K562 (cell line): ENCODE measurements around the gene L3HYPDH. TPM values are rescaled to one million over a fixed set of nuclear protein-coding genes. Genes with fewer than 3 reads are reported as not detected.

ENCODE experiments used
- KLF13 ChIP-seq: fragments of 450-650 bp; IDR thresholded peaks from 2 replicates; pipeline ENCODE4 v1.6.1; 2016; ENCODE audit warnings: missing genetic modification characterization, low read depth, mild to moderate bottlenecking, missing compliant biosample characterization, moderate library complexity, borderline replicate concordance
- ZNF253 ChIP-seq: fragments of 250-450 bp; sonication (Bioruptor Pico); conservative IDR thresholded peaks from 2 replicates; pipeline ENCODE4 v1.6.1; 2021; ENCODE audit warnings: mild to moderate bottlenecking
- polyA plus RNA-seq, 8 experiments: library from polyadenylated mRNA; depleted of rRNA in 4 of 8; stranded (reverse) in 5 of 8; unstranded in 3 of 8; fragments of >200 nt; fragmentation: Nextera tagmentation in 2 of 8; fragmentation: Illumina TruSeq in 1 of 8; extraction: Ambion mirVana in 2 of 8; extraction: Trizol in 1 of 8; gene quantifications; 2 replicates each; pipeline versions ENCODE4 v1.2.1 to v1.2.3, GENCODE V29; 2011 to 2014; ENCODE audit warnings: inconsistent platforms in 1 of 8, missing spikeins in 1 of 8
- total RNA-seq, 7 experiments: library from RNA; depleted of rRNA in 6 of 7; stranded (reverse); fragments of >200 nt in 6 of 7; fragmentation: Illumina TruSeq in 2 of 7; extraction: Trizol in 2 of 7; gene quantifications; 2 replicates each; pipeline versions ENCODE4 v1.2.1 to v1.2.3, GENCODE V29; 2011 to 2021; ENCODE audit warnings: low replicate concordance in 1 of 7
- TF ChIP-seq, protein P1 (sequence below): fragments of 450-650 bp; IDR thresholded peaks from 2 replicates; pipeline ENCODE4 v1.6.1; 2016; ENCODE audit warnings: mild to moderate bottlenecking, moderate library complexity
- TF ChIP-seq, protein P2 (sequence below), 2 experiments: fragments of 250-450 bp in 1 of 2; fragments of 450-650 bp in 1 of 2; sonication (Bioruptor Pico) in 1 of 2; IDR thresholded peaks; 2 replicates each; pipeline versions ENCODE4 v1.6.1 to v1.8.0; 2016 to 2021; ENCODE audit warnings: mild to moderate bottlenecking in 2 of 2, moderate library complexity in 2 of 2, missing compliant biosample characterization in 1 of 2, missing genetic modification characterization in 1 of 2

The L3HYPDH gene
- total and polyA plus RNA-seq, 9 of the 15 experiments (the other 6 are each of a cell fraction or from before 2014, with no cell fraction given), result 12.8 to 36.5 (median 19.3) TPM

DNA sequence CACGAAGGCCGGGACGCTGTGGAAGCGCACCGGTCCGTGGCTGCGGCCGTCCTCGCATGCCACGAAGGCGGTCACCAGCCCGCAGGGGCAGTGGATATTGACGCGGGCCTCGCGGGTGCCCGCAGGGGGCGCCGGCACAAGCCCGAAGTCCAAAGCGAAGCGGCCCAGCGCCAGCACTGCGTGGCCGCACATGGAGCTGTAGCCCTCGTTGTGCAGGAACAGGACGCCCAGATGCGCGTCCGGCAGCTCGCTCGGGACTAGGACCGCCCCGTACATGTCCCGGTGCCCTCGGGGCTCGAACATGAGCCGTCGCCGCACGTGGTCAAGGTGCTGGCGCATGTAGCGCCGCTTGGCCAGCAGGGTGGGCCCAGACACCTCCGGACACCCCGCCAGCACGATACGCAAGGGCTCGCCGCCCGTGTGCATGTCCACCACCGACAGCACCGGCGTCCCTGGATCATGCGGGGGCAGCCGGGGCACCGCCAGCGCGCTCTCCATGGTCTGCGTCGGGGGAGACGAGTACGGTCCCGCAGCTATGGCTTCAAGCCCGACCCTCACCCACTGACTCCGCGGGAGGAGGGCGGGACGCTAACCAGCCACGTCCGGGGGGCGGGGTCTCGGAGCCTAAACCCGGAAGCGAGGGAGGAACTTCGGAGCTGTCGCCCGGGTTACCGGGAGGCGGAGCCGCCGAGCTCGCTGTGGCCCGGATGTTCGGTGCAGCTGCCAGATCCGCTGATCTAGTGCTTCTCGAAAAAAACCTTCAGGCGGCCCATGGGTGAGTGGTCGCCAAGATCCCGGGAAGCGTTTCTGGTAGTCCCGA is at the start of gene L3HYPDH, which contains the start of gene JKAMP (continued):
- TF ChIP-seq, protein P1, sequence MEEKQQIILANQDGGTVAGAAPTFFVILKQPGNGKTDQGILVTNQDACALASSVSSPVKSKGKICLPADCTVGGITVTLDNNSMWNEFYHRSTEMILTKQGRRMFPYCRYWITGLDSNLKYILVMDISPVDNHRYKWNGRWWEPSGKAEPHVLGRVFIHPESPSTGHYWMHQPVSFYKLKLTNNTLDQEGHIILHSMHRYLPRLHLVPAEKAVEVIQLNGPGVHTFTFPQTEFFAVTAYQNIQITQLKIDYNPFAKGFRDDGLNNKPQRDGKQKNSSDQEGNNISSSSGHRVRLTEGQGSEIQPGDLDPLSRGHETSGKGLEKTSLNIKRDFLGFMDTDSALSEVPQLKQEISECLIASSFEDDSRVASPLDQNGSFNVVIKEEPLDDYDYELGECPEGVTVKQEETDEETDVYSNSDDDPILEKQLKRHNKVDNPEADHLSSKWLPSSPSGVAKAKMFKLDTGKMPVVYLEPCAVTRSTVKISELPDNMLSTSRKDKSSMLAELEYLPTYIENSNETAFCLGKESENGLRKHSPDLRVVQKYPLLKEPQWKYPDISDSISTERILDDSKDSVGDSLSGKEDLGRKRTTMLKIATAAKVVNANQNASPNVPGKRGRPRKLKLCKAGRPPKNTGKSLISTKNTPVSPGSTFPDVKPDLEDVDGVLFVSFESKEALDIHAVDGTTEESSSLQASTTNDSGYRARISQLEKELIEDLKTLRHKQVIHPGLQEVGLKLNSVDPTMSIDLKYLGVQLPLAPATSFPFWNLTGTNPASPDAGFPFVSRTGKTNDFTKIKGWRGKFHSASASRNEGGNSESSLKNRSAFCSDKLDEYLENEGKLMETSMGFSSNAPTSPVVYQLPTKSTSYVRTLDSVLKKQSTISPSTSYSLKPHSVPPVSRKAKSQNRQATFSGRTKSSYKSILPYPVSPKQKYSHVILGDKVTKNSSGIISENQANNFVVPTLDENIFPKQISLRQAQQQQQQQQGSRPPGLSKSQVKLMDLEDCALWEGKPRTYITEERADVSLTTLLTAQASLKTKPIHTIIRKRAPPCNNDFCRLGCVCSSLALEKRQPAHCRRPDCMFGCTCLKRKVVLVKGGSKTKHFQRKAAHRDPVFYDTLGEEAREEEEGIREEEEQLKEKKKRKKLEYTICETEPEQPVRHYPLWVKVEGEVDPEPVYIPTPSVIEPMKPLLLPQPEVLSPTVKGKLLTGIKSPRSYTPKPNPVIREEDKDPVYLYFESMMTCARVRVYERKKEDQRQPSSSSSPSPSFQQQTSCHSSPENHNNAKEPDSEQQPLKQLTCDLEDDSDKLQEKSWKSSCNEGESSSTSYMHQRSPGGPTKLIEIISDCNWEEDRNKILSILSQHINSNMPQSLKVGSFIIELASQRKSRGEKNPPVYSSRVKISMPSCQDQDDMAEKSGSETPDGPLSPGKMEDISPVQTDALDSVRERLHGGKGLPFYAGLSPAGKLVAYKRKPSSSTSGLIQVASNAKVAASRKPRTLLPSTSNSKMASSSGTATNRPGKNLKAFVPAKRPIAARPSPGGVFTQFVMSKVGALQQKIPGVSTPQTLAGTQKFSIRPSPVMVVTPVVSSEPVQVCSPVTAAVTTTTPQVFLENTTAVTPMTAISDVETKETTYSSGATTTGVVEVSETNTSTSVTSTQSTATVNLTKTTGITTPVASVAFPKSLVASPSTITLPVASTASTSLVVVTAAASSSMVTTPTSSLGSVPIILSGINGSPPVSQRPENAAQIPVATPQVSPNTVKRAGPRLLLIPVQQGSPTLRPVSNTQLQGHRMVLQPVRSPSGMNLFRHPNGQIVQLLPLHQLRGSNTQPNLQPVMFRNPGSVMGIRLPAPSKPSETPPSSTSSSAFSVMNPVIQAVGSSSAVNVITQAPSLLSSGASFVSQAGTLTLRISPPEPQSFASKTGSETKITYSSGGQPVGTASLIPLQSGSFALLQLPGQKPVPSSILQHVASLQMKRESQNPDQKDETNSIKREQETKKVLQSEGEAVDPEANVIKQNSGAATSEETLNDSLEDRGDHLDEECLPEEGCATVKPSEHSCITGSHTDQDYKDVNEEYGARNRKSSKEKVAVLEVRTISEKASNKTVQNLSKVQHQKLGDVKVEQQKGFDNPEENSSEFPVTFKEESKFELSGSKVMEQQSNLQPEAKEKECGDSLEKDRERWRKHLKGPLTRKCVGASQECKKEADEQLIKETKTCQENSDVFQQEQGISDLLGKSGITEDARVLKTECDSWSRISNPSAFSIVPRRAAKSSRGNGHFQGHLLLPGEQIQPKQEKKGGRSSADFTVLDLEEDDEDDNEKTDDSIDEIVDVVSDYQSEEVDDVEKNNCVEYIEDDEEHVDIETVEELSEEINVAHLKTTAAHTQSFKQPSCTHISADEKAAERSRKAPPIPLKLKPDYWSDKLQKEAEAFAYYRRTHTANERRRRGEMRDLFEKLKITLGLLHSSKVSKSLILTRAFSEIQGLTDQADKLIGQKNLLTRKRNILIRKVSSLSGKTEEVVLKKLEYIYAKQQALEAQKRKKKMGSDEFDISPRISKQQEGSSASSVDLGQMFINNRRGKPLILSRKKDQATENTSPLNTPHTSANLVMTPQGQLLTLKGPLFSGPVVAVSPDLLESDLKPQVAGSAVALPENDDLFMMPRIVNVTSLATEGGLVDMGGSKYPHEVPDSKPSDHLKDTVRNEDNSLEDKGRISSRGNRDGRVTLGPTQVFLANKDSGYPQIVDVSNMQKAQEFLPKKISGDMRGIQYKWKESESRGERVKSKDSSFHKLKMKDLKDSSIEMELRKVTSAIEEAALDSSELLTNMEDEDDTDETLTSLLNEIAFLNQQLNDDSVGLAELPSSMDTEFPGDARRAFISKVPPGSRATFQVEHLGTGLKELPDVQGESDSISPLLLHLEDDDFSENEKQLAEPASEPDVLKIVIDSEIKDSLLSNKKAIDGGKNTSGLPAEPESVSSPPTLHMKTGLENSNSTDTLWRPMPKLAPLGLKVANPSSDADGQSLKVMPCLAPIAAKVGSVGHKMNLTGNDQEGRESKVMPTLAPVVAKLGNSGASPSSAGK, result peak; percentile 98
- peak; percentile 60; the same call in 1 of the 2 replicates for TF ChIP-seq KLF13 (tag)
- no peak for TF ChIP-seq ZNF253 (CRISPR knock-in tag)
- TF ChIP-seq, protein P2, sequence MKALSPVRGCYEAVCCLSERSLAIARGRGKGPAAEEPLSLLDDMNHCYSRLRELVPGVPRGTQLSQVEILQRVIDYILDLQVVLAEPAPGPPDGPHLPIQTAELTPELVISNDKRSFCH (CRISPR knock-in tag; IDR thresholded peaks at IDR 0.05), result no peak
- TF ChIP-seq, protein P2 (tag; IDR thresholded peaks at IDR 0.05), result peak; percentile 74; the same call in 1 of the 2 replicates
